Endothelial cell of umbilical vein (primary cell): ENCODE results near the gene ITGA11. TPM values are rescaled to one million over a fixed set of nuclear protein-coding genes. Genes with fewer than 3 reads are reported as not detected.

Experiments used
- BruUV-seq: library from RNA; stranded (reverse); fragments of 400-500 nt; replicated peaks from 2 replicates; lab custom pipeline; 2021; lab: Mats Ljungman, UMichigan
- CTCF ChIA-PET: fragments of 300-600, 350-600 bp; sonication (Branson Sonifier 250); formaldehyde crosslinking; loops from one replicate; lab custom pipeline; 2021; ENCODE audit warnings: antibody characterized with exemption, inconsistent platforms; lab: Charles Lee
- POLR2A ChIA-PET: fragments of 300-600, 350-600 bp; sonication (Branson Sonifier 250); formaldehyde crosslinking; loops from one replicate; lab custom pipeline; 2021; ENCODE audit warnings: antibody characterized with exemption, inconsistent platforms; lab: Charles Lee
- DNase-seq: peaks from one replicate; pipeline ENCODE4 v3.0.0-alpha.2; 2011; ENCODE audit warnings: low read depth, low spot score
- FAIRE-seq: peaks from 2 replicates; lab custom pipeline; 2011; peaks lifted over from hg19 to GRCh38; lab: Jason Lieb, UNC
- H2AFZ ChIP-seq: 2 replicates; pipeline ENCODE4 v1.6.0; 2012; ENCODE audit warnings: low read depth, low read length, control low read depth, inconsistent platforms
- H3K27ac ChIP-seq: 2 replicates; pipeline ENCODE4 v1.5.1; 2011; ENCODE audit warnings: low read depth, mild to moderate bottlenecking, control low read depth, low read length, moderate library complexity; ENCODE audit not compliant: insufficient read depth
- H3K27me3 ChIP-seq, 2 experiments: 2 replicates each; pipeline versions ENCODE4 v1.6.0 to v1.6.1; 2011; ENCODE audit warnings: low read length in 2 of 2, mixed read lengths in 1 of 2; ENCODE audit not compliant: control insufficient read depth in 2 of 2, insufficient read depth in 2 of 2
- H3K36me3 ChIP-seq, 2 experiments: 2 replicates in 1 of 2; 3 replicates in 1 of 2; pipeline ENCODE4 v1.5.1; 2011; ENCODE audit warnings: low read length in 2 of 2, mild to moderate bottlenecking in 1 of 2, moderate library complexity in 1 of 2; ENCODE audit not compliant: control insufficient read depth in 2 of 2, insufficient read depth in 2 of 2; ENCODE audit errors: extremely low read depth in 1 of 2
- H3K4me1 ChIP-seq: 3 replicates; pipeline ENCODE4 v1.5.1; 2011; ENCODE audit warnings: mild to moderate bottlenecking, low read length; ENCODE audit not compliant: control insufficient read depth, insufficient read depth; ENCODE audit errors: extremely low read depth
- H3K4me2 ChIP-seq: 2 replicates; pipeline ENCODE4 v1.6.1; 2011; ENCODE audit warnings: low read length, control low read depth, mixed read lengths; ENCODE audit not compliant: insufficient read depth
- H3K4me3 ChIP-seq, 3 experiments: fragments of 200-600 bp in 1 of 3; sonication (generic), shearing (Covaris generic) in 1 of 3; replicated peaks in 1 of 3; 2 replicates each; pipeline ENCODE4 v1.5.1; 2011 to 2016; ENCODE audit warnings: control low read depth in 3 of 3, low read length in 3 of 3, mild to moderate bottlenecking in 2 of 3, inconsistent platforms in 1 of 3, low read depth in 1 of 3, moderate library complexity in 1 of 3; ENCODE audit not compliant: insufficient read depth in 1 of 3
- H3K79me2 ChIP-seq: 2 replicates; pipeline ENCODE4 v1.6.0; 2012; ENCODE audit warnings: low read length, inconsistent platforms; ENCODE audit not compliant: control insufficient read depth, insufficient read depth
- H3K9ac ChIP-seq: replicated peaks from 2 replicates; pipeline ENCODE3; 2011; ENCODE audit warnings: low read length, control low read depth; ENCODE audit not compliant: insufficient read depth; ENCODE audit errors: extremely low read depth
- H3K9me1 ChIP-seq: replicated peaks from 3 replicates; pipeline ENCODE4 v1.6.0; 2011; ENCODE audit warnings: mild to moderate bottlenecking, low read length; ENCODE audit not compliant: control insufficient read depth, insufficient read depth; ENCODE audit errors: extremely low read depth
- H3K9me3 ChIP-seq: replicated peaks from 2 replicates; pipeline ENCODE4 v1.5.1; 2012; ENCODE audit warnings: low read length, inconsistent platforms; ENCODE audit not compliant: control insufficient read depth, insufficient read depth
- H4K20me1 ChIP-seq: replicated peaks from 2 replicates; pipeline ENCODE3; 2011; ENCODE audit warnings: mild to moderate bottlenecking, low read length; ENCODE audit not compliant: control insufficient read depth, insufficient read depth; ENCODE audit errors: extremely low read depth
- CTCF ChIP-seq, 2 donors: IDR thresholded peaks; 1 replicate in 1 of 2; 2 replicates in 1 of 2; pipeline ENCODE4 v1.5.1; 2011; ENCODE audit warnings: low read length in 2 of 2, mild to moderate bottlenecking in 2 of 2, moderate library complexity in 2 of 2, control low read depth in 1 of 2, inconsistent platforms in 1 of 2, low read depth in 1 of 2; ENCODE audit not compliant: insufficient read depth in 1 of 2; ENCODE audit errors: extremely low read depth in 1 of 2
- EZH2 ChIP-seq: IDR thresholded peaks from 2 replicates; pipeline ENCODE4 v1.6.1; 2012; ENCODE audit warnings: borderline replicate concordance, low read depth, mild to moderate bottlenecking, moderate library complexity, low read length, inconsistent platforms; ENCODE audit not compliant: severe bottlenecking
- FOS ChIP-seq: IDR thresholded peaks from 2 replicates; pipeline ENCODE4 v1.6.1; 2011; ENCODE audit warnings: mild to moderate bottlenecking, low read length, moderate library complexity, borderline replicate concordance; ENCODE audit not compliant: insufficient read depth
- GATA2 ChIP-seq: IDR thresholded peaks from 2 replicates; pipeline ENCODE4 v1.7.0; 2011; ENCODE audit warnings: low read depth, mild to moderate bottlenecking, moderate library complexity, mixed read lengths, low read length; ENCODE audit not compliant: insufficient read length, insufficient read depth
- JUN ChIP-seq: IDR thresholded peaks from 2 replicates; pipeline ENCODE4 v1.6.1; 2011; ENCODE audit warnings: borderline replicate concordance, low read depth; ENCODE audit not compliant: insufficient read length, insufficient read depth
- MAX ChIP-seq: IDR thresholded peaks from 2 replicates; pipeline ENCODE4 v1.6.1; 2011; ENCODE audit not compliant: insufficient read depth, insufficient read length
- MYC ChIP-seq: IDR thresholded peaks from one replicate; pipeline ENCODE4 v1.6.1; 2011; ENCODE audit warnings: mild to moderate bottlenecking, low read depth, low read length
- POLR2A ChIP-seq: IDR thresholded peaks from 2 replicates; pipeline ENCODE4 v1.6.1; 2012; ENCODE audit warnings: low read depth, mild to moderate bottlenecking, control low read depth, low read length
- POLR2AphosphoS5 ChIP-seq: IDR thresholded peaks from 2 replicates; pipeline ENCODE4 v1.6.1; 2012; ENCODE audit warnings: low read depth, mild to moderate bottlenecking, control low read depth, low read length, moderate library complexity; ENCODE audit not compliant: insufficient read depth
- dilution Hi-C: fragments of 300-500 bp; cut with MboI; formaldehyde crosslinking; loops from one replicate; pipeline ENCODE4 v1.15.0; 2019; ENCODE audit warnings: low sequenced_read_pairs; ENCODE audit not compliant: extremely low pct_ligation_motif_present
- intact Hi-C: fragments of 100-400 bp; cut with micrococcal nuclease; formaldehyde crosslinking; loops from one replicate; pipeline ENCODE4 v1.10.0; 2022
- polyA plus RNA-seq, 4 experiments: library from polyadenylated mRNA; depleted of rRNA in 3 of 4; stranded (reverse) in 3 of 4; unstranded in 1 of 4; fragments of >200 nt; gene quantifications; 2 replicates each; pipeline versions ENCODE4 v1.2.1 to v1.2.3, GENCODE V29; 2011 to 2012; ENCODE audit warnings: missing spikeins in 1 of 4
- total RNA-seq: library from RNA; stranded (reverse); gene quantifications from 2 replicates; pipeline ENCODE4 v1.2.3, GENCODE V29; 2021

The ITGA11 gene
- total and polyA plus RNA-seq, 2 donors (not counting 3 experiments of a cell fraction or from before 2014, with no cell fraction given) = 0.18 to 1.0 TPM

GRCh38 chr15:68450192-68450591 lies 18.2 kb upstream of the ITGA11 start:
- BruUV-seq = no TSS peak
- H3K27ac ChIP-seq = no peak overlapping the region
- dilution Hi-C loops = no loop called here
- H3K79me2 ChIP-seq = no peaks in the 10 kb centered on the region
- H3K4me1 ChIP-seq = no peaks in the 10 kb centered on the region
- H3K9me1 ChIP-seq = no peaks in the 10 kb centered on the region
- peaks cover 34 to 37% of the 10 kb centered on the region in 2 experiments for H3K27me3 ChIP-seq
- intact Hi-C loops = no loop called here
- ChIA-PET POLR2A (no interaction called here), CTCF (interaction anchor here (0.9 to 1.5 kb wide), 2 partner anchors 144 to 197 kb away, joined by 3 to 4 read pairs; no protein-coding TSS in a partner anchor)
- no peak overlapping the region for H2AFZ ChIP-seq
- H3K9ac ChIP-seq = no peak overlapping the region
- TF ChIP-seq MYC (no peak), POLR2AphosphoS5 (no peak), EZH2 (no peak), GATA2 (no peak), JUN (no peak), MAX (no peak), FOS (no peak), POLR2A (no peak), CTCF (IDR thresholded peaks at IDR 0.05; ENCODE audit: extremely low read depth in 1 of 2, insufficient read depth in 1 of 2, low read depth in 1 of 2, low read length in 2 of 2) (no peak)
- FAIRE-seq = no peak
- H3K9me3 ChIP-seq = no peaks in the 10 kb centered on the region
- no peak overlapping the region for H3K4me2 ChIP-seq
- no peak overlapping the region for H3K4me3 ChIP-seq
- no peak for DNase-seq
- no peaks in the 10 kb centered on the region for H3K36me3 ChIP-seq
- no peaks in the 10 kb centered on the region for H4K20me1 ChIP-seq
